Endothelial cell of umbilical vein (primary cell): ENCODE measurements around the gene ESPN. TPM values are rescaled to one million over a fixed set of nuclear protein-coding genes. Genes with fewer than 3 reads are reported as not detected.

ENCODE experiments used
- BruUV-seq: library from RNA; stranded (reverse); fragments of 400-500 nt; replicated peaks from 2 replicates; lab custom pipeline; 2021; lab: Mats Ljungman, UMichigan
- CTCF ChIA-PET: fragments of 300-600, 350-600 bp; sonication (Branson Sonifier 250); formaldehyde crosslinking; loops from one replicate; lab custom pipeline; 2021; ENCODE audit warnings: antibody characterized with exemption, inconsistent platforms; lab: Charles Lee
- POLR2A ChIA-PET: fragments of 300-600, 350-600 bp; sonication (Branson Sonifier 250); formaldehyde crosslinking; loops from one replicate; lab custom pipeline; 2021; ENCODE audit warnings: antibody characterized with exemption, inconsistent platforms; lab: Charles Lee
- DNase-seq: peaks from one replicate; pipeline ENCODE4 v3.0.0-alpha.2; 2011; ENCODE audit warnings: low read depth, low spot score
- FAIRE-seq: peaks from 2 replicates; lab custom pipeline; 2011; peaks lifted over from hg19 to GRCh38; lab: Jason Lieb, UNC
- H2AFZ ChIP-seq: 2 replicates; pipeline ENCODE4 v1.6.0; 2012; ENCODE audit warnings: low read depth, low read length, control low read depth, inconsistent platforms
- H3K27ac ChIP-seq: 2 replicates; pipeline ENCODE4 v1.5.1; 2011; ENCODE audit warnings: low read depth, mild to moderate bottlenecking, control low read depth, low read length, moderate library complexity; ENCODE audit not compliant: insufficient read depth
- H3K27me3 ChIP-seq, 2 experiments: 2 replicates each; pipeline versions ENCODE4 v1.6.0 to v1.6.1; 2011; ENCODE audit warnings: low read length in 2 of 2, mixed read lengths in 1 of 2; ENCODE audit not compliant: control insufficient read depth in 2 of 2, insufficient read depth in 2 of 2
- H3K36me3 ChIP-seq, 2 experiments: 2 replicates in 1 of 2; 3 replicates in 1 of 2; pipeline ENCODE4 v1.5.1; 2011; ENCODE audit warnings: low read length in 2 of 2, mild to moderate bottlenecking in 1 of 2, moderate library complexity in 1 of 2; ENCODE audit not compliant: control insufficient read depth in 2 of 2, insufficient read depth in 2 of 2; ENCODE audit errors: extremely low read depth in 1 of 2
- H3K4me1 ChIP-seq: 3 replicates; pipeline ENCODE4 v1.5.1; 2011; ENCODE audit warnings: mild to moderate bottlenecking, low read length; ENCODE audit not compliant: control insufficient read depth, insufficient read depth; ENCODE audit errors: extremely low read depth
- H3K4me2 ChIP-seq: 2 replicates; pipeline ENCODE4 v1.6.1; 2011; ENCODE audit warnings: low read length, control low read depth, mixed read lengths; ENCODE audit not compliant: insufficient read depth
- H3K4me3 ChIP-seq, 3 experiments: fragments of 200-600 bp in 1 of 3; sonication (generic), shearing (Covaris generic) in 1 of 3; replicated peaks in 1 of 3; 2 replicates each; pipeline ENCODE4 v1.5.1; 2011 to 2016; ENCODE audit warnings: control low read depth in 3 of 3, low read length in 3 of 3, mild to moderate bottlenecking in 2 of 3, inconsistent platforms in 1 of 3, low read depth in 1 of 3, moderate library complexity in 1 of 3; ENCODE audit not compliant: insufficient read depth in 1 of 3
- H3K79me2 ChIP-seq: 2 replicates; pipeline ENCODE4 v1.6.0; 2012; ENCODE audit warnings: low read length, inconsistent platforms; ENCODE audit not compliant: control insufficient read depth, insufficient read depth
- H3K9ac ChIP-seq: replicated peaks from 2 replicates; pipeline ENCODE3; 2011; ENCODE audit warnings: low read length, control low read depth; ENCODE audit not compliant: insufficient read depth; ENCODE audit errors: extremely low read depth
- H3K9me1 ChIP-seq: replicated peaks from 3 replicates; pipeline ENCODE4 v1.6.0; 2011; ENCODE audit warnings: mild to moderate bottlenecking, low read length; ENCODE audit not compliant: control insufficient read depth, insufficient read depth; ENCODE audit errors: extremely low read depth
- H3K9me3 ChIP-seq: replicated peaks from 2 replicates; pipeline ENCODE4 v1.5.1; 2012; ENCODE audit warnings: low read length, inconsistent platforms; ENCODE audit not compliant: control insufficient read depth, insufficient read depth
- H4K20me1 ChIP-seq: replicated peaks from 2 replicates; pipeline ENCODE3; 2011; ENCODE audit warnings: mild to moderate bottlenecking, low read length; ENCODE audit not compliant: control insufficient read depth, insufficient read depth; ENCODE audit errors: extremely low read depth
- CTCF ChIP-seq, 2 donors: IDR thresholded peaks; 1 replicate in 1 of 2; 2 replicates in 1 of 2; pipeline ENCODE4 v1.5.1; 2011; ENCODE audit warnings: low read length in 2 of 2, mild to moderate bottlenecking in 2 of 2, moderate library complexity in 2 of 2, control low read depth in 1 of 2, inconsistent platforms in 1 of 2, low read depth in 1 of 2; ENCODE audit not compliant: insufficient read depth in 1 of 2; ENCODE audit errors: extremely low read depth in 1 of 2
- EZH2 ChIP-seq: IDR thresholded peaks from 2 replicates; pipeline ENCODE4 v1.6.1; 2012; ENCODE audit warnings: borderline replicate concordance, low read depth, mild to moderate bottlenecking, moderate library complexity, low read length, inconsistent platforms; ENCODE audit not compliant: severe bottlenecking
- FOS ChIP-seq: IDR thresholded peaks from 2 replicates; pipeline ENCODE4 v1.6.1; 2011; ENCODE audit warnings: mild to moderate bottlenecking, low read length, moderate library complexity, borderline replicate concordance; ENCODE audit not compliant: insufficient read depth
- GATA2 ChIP-seq: IDR thresholded peaks from 2 replicates; pipeline ENCODE4 v1.7.0; 2011; ENCODE audit warnings: low read depth, mild to moderate bottlenecking, moderate library complexity, mixed read lengths, low read length; ENCODE audit not compliant: insufficient read length, insufficient read depth
- JUN ChIP-seq: IDR thresholded peaks from 2 replicates; pipeline ENCODE4 v1.6.1; 2011; ENCODE audit warnings: borderline replicate concordance, low read depth; ENCODE audit not compliant: insufficient read length, insufficient read depth
- MAX ChIP-seq: IDR thresholded peaks from 2 replicates; pipeline ENCODE4 v1.6.1; 2011; ENCODE audit not compliant: insufficient read depth, insufficient read length
- MYC ChIP-seq: IDR thresholded peaks from one replicate; pipeline ENCODE4 v1.6.1; 2011; ENCODE audit warnings: mild to moderate bottlenecking, low read depth, low read length
- POLR2A ChIP-seq: IDR thresholded peaks from 2 replicates; pipeline ENCODE4 v1.6.1; 2012; ENCODE audit warnings: low read depth, mild to moderate bottlenecking, control low read depth, low read length
- POLR2AphosphoS5 ChIP-seq: IDR thresholded peaks from 2 replicates; pipeline ENCODE4 v1.6.1; 2012; ENCODE audit warnings: low read depth, mild to moderate bottlenecking, control low read depth, low read length, moderate library complexity; ENCODE audit not compliant: insufficient read depth
- dilution Hi-C: fragments of 300-500 bp; cut with MboI; formaldehyde crosslinking; loops from one replicate; pipeline ENCODE4 v1.15.0; 2019; ENCODE audit warnings: low sequenced_read_pairs; ENCODE audit not compliant: extremely low pct_ligation_motif_present
- intact Hi-C: fragments of 100-400 bp; cut with micrococcal nuclease; formaldehyde crosslinking; loops from one replicate; pipeline ENCODE4 v1.10.0; 2022
- polyA plus RNA-seq, 4 experiments: library from polyadenylated mRNA; depleted of rRNA in 3 of 4; stranded (reverse) in 3 of 4; unstranded in 1 of 4; fragments of >200 nt; gene quantifications; 2 replicates each; pipeline versions ENCODE4 v1.2.1 to v1.2.3, GENCODE V29; 2011 to 2012; ENCODE audit warnings: missing spikeins in 1 of 4
- total RNA-seq: library from RNA; stranded (reverse); gene quantifications from 2 replicates; pipeline ENCODE4 v1.2.3, GENCODE V29; 2021

The ESPN gene
- total and polyA plus RNA-seq, 2 donors (not counting 3 experiments of a cell fraction or from before 2014, with no cell fraction given), result 0.54 to 0.71 TPM

DNA sequence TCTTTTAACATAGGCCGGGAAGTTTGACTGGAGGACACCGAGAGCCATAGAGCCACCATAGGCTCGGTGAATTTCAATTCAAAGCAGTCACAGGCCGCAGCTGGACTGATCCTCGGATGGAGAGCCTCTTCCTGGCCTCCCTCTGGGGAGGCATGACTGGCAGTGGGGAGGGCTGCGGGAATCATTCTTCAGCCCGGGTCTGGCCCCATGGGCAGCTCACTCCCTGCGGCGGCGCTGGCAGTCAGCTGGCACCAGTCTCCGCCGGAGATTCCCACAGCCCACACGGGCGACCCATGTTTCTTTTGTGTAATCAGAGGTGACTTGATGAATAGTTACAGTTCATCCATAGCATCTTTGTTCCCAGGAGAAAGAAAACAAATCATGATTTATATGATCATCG is 10.6 kb downstream of the ESPN start:
- Histone ChIP-seq H3K4me1 (no peaks in the 10 kb centered on the region), H3K9ac (no peak overlapping the region), H2AFZ (no peak overlapping the region), H3K9me1 (no peaks in the 10 kb centered on the region), H3K27me3 (no peaks in the 10 kb centered on the region), H3K4me3 (no peak overlapping the region), H3K4me2 (no peak overlapping the region), H4K20me1 (no peaks in the 10 kb centered on the region), H3K79me2 (no peaks in the 10 kb centered on the region), H3K27ac (no peak overlapping the region), H3K36me3 (no peaks in the 10 kb centered on the region), H3K9me3 (no peaks in the 10 kb centered on the region)
- POLR2A ChIA-PET, result no interaction called here
- intact Hi-C loops, result no loop called here
- CTCF ChIA-PET, result interaction anchor here (4.0 to 10.3 kb wide), 2 partner anchors 12 to 26 kb away, joined by 73 to 202 read pairs; partner anchors contain the start of genes ESPN and HES2
- no peak for DNase-seq
- FAIRE-seq, result peak; percentile 53
- TF ChIP-seq POLR2A (no peak), EZH2 (no peak), JUN (no peak), POLR2AphosphoS5 (no peak), GATA2 (no peak), FOS (no peak), CTCF (IDR thresholded peaks at IDR 0.05; ENCODE audit: extremely low read depth in 1 of 2, insufficient read depth in 1 of 2, low read depth in 1 of 2, low read length in 2 of 2) (no peak), MYC (no peak), MAX (no peak)
- dilution Hi-C loops, result no loop called here
- no TSS peak for BruUV-seq
